Neural crest cell (in vitro differentiated cells): ENCODE results near the gene ZNF689. TPM values are rescaled to one million over a fixed set of nuclear protein-coding genes. Genes with fewer than 3 reads are reported as not detected.
"Not testable (repeated sequence)": the region's sequence is repeated elsewhere in the genome, so short reads cannot be mapped to it uniquely, and the experiment has no call there.

ENCODE experiments used
- DNase-seq: peaks from one replicate; pipeline ENCODE4 v3.0.0; 2021; ENCODE audit warnings: low read depth, mixed read lengths, low spot score
- H3K27ac Mint-ChIP-seq: one replicate; pipeline ENCODE4 v1.8.0; 2021; ENCODE audit warnings: mild to moderate bottlenecking, mixed read lengths; ENCODE audit not compliant: unreplicated experiment
- H3K27me3 Mint-ChIP-seq: 2 replicates; pipeline ENCODE4 v1.8.0; 2021; ENCODE audit warnings: low read depth, mild to moderate bottlenecking, mixed read lengths
- H3K36me3 Mint-ChIP-seq: 2 replicates; pipeline ENCODE4 v1.8.0; 2021; ENCODE audit warnings: low read depth, mild to moderate bottlenecking, mixed read lengths
- H3K4me1 Mint-ChIP-seq: 2 replicates; pipeline ENCODE4 v1.8.0; 2021; ENCODE audit warnings: mixed read lengths
- H3K4me3 Mint-ChIP-seq: one replicate; pipeline ENCODE4 v1.8.0; 2021; ENCODE audit warnings: mild to moderate bottlenecking, mixed read lengths
- H3K9me3 Mint-ChIP-seq: 2 replicates; pipeline ENCODE4 v1.8.0; 2021; ENCODE audit warnings: mixed read lengths
- CTCF ChIP-seq: fragments of 200-600 bp; sonication (generic); conservative IDR thresholded peaks from 2 replicates; pipeline ENCODE4 v1.5.0; 2021; ENCODE audit warnings: antibody characterized with exemption, mild to moderate bottlenecking
- total RNA-seq: library from RNA; stranded (reverse); gene quantifications from 2 replicates; pipeline ENCODE4 v1.2.1, GENCODE V29; 2021

Gene ZNF689
- total RNA-seq, 1 donor from 2014 or later: 23.0 TPM

DNA sequence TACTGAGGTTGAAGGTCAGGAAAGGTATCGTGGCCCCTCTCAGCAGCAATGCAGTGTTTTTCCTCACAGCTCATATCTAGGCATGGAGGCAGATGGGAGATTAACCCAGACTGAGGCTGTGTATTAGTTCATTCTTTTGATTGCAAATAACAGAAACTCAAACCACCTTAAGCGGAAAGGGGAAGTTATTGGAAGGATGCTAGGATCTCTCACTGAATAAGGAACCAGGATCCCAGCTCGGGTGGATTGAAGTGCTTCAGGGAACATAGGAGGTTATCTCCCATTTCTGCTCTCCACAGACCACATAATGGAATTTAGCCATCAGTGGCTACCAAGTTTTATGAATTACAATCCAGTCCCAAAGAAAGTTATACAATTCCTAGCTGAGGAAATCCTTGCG is 8.2 kb downstream of the ZNF689 start:
- DNase-seq: no peak
- Mint-ChIP-seq H3K4me1 (peaks cover 5% of the 10 kb centered on the region), H3K27ac (no peak overlapping the region), H3K9me3 (no peaks in the 10 kb centered on the region), H3K27me3 (no peaks in the 10 kb centered on the region), H3K4me3 (no peak overlapping the region), H3K36me3 (peaks cover 29% of the 10 kb centered on the region)
- no peak for TF ChIP-seq CTCF

DNA sequence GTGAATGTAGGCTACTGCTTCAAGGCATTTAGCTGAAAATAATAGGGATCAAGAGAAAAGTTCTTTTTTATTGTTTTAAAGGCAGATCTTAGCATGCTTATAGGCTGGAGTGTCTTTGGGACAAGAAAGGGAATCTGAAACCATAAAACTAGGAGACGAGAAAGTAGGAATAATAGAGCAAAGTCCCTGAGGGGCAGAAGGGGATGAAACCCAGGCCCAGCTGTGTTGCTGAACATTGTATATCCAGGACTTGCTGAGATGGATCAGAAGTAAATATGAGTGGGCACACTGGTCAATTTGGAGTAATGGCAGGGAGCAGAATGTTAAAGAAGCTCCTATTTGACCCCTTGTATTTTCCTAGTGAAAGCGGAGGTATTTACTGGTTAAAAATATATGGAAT is 9.3 kb downstream of the ZNF689 start:
- no peak overlapping the region for H3K4me3 Mint-ChIP-seq

DNA sequence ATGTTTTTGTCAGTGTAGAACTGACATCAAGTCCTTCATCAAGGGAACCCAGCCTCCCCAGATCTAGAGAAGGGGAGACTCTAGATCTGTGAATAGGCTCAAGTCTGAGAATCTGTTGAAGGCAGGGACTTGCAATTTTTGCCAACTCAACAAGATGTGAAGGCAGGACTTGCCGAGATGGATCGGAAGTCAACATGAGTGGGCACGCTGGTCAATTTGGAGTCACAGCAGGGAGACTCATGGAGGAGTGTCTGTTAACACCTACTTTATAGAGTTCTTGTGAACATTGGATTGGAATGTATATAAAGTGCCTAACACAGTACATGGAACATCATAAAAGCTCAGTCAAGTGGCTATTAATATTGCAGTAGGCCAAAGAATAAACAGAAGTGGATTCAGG is 10.0 kb downstream of the ZNF689 start:
- H3K4me1 Mint-ChIP-seq: peaks cover 5% of the 10 kb centered on the region
- peaks cover 24% of the 10 kb centered on the region for H3K36me3 Mint-ChIP-seq
- H3K27me3 Mint-ChIP-seq: no peaks in the 10 kb centered on the region
- no peak overlapping the region for H3K4me3 Mint-ChIP-seq
- DNase-seq: no peak
- no peaks in the 10 kb centered on the region for H3K9me3 Mint-ChIP-seq
- no peak overlapping the region for H3K27ac Mint-ChIP-seq
- no peak for TF ChIP-seq CTCF

More for the DNA sequence above, 9.3 kb downstream of the ZNF689 start:
- Mint-ChIP-seq H3K36me3 (peaks cover 26% of the 10 kb centered on the region), H3K27ac (no peak overlapping the region), H3K4me1 (peaks cover 5% of the 10 kb centered on the region), H3K9me3 (no peaks in the 10 kb centered on the region), H3K27me3 (no peaks in the 10 kb centered on the region)
- no peak for DNase-seq
- TF ChIP-seq CTCF: no peak

DNA sequence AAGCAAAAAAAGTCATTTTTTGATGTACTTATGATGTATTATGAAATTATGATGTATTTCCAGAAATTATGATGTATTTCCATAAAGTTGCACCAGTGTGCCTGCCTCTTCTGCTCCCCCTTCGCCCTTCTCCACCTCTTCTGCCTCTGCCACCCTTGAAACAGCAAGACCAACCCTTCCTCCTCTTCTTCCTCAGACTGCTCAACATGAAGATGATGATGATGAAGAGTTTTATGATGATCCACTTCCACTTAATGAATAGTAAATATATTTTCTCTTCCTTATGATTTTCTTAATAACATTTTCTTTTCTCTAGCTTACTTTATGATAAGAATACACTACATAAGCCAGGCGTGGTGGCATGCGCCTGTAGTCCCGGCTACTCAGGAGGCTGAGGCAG is 17.3 kb downstream of the ZNF689 start:
- no peak for TF ChIP-seq CTCF
- H3K4me3 Mint-ChIP-seq: no peak overlapping the region
- H3K36me3 Mint-ChIP-seq: peaks cover 12% of the 10 kb centered on the region
- H3K4me1 Mint-ChIP-seq: peaks cover 2% of the 10 kb centered on the region
- no peak for DNase-seq
- H3K27me3 Mint-ChIP-seq: no peaks in the 10 kb centered on the region
- H3K9me3 Mint-ChIP-seq: no peaks in the 10 kb centered on the region
- H3K27ac Mint-ChIP-seq: no peak overlapping the region

DNA sequence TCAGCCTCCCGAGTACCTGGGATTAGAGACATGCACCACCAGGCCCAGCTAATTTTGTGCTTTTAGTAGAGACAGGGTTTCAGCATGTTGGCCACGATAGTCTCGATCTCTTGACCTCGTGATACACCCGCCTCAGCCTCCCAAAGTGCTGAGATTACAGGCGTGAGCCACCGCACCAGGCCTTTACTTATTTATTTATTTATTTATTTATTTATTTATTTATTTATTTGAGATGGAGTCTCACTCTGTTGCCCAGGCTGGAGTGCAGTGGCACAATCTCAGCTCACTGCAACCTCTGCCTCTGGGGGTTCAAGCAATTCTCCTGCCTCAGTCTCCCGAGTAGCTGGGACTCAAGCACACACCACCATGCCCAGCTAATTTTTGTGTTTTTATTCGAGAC is 19.3 kb downstream of the ZNF689 start:
- H3K27ac Mint-ChIP-seq, H3K9me3 Mint-ChIP-seq, DNase-seq, H3K4me3 Mint-ChIP-seq, H3K27me3 Mint-ChIP-seq: not testable (repeated sequence)
- H3K4me1 Mint-ChIP-seq: peaks cover 11% of the 10 kb centered on the region
- H3K36me3 Mint-ChIP-seq: peaks cover 16% of the 10 kb centered on the region

- Mint-ChIP-seq H3K36me3 (peaks cover 16% of the 10 kb centered on the region), H3K4me1 (peaks cover 21% of the 10 kb centered on the region), H3K4me3 (peak overlapping the region; percentile 31)
- not testable (repeated sequence) for H3K27ac Mint-ChIP-seq, DNase-seq, H3K9me3 Mint-ChIP-seq, H3K27me3 Mint-ChIP-seq
Measured at GRCh38 chr16:30589582-30589981, 20.6 kb downstream of the ZNF689 start.

- Mint-ChIP-seq H3K36me3 (peaks cover 12% of the 10 kb centered on the region), H3K27me3 (no peaks in the 10 kb centered on the region), H3K9me3 (no peaks in the 10 kb centered on the region), H3K27ac (no peak overlapping the region), H3K4me1 (peaks cover 24% of the 10 kb centered on the region), H3K4me3 (peak overlapping the region; percentile 57)
- TF ChIP-seq CTCF: no peak
- no peak for DNase-seq
Measured at GRCh38 chr16:30588651-30589050, 21.5 kb downstream of the ZNF689 start.
